ENCODE measurements around the gene LIMS3.
"Not testable (repeated sequence)": the region's sequence is repeated elsewhere in the genome, so short reads cannot be mapped to it uniquely, and the experiment has no call there.

DNA sequence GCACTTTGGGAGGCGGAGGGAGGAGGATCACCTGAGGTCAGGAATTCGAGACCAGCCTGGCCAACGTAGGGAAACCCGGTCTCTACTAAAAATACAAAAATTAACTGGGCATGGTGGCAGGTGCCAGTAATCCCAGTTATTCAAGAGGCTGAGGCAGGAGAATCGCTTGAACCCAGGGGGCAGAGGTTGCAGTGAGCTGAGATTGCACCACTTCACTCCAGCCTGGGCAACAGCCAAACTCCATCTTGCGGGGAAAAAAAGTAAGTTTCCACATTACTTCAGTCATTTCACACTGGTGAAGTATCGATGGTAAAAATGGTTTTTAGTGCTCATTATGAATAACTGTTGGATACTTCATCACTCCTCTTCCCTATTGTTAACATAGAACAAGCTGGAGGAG, 16.1 kb downstream of the LIMS3 start:
- TF ChIP-seq, protein P1, sequence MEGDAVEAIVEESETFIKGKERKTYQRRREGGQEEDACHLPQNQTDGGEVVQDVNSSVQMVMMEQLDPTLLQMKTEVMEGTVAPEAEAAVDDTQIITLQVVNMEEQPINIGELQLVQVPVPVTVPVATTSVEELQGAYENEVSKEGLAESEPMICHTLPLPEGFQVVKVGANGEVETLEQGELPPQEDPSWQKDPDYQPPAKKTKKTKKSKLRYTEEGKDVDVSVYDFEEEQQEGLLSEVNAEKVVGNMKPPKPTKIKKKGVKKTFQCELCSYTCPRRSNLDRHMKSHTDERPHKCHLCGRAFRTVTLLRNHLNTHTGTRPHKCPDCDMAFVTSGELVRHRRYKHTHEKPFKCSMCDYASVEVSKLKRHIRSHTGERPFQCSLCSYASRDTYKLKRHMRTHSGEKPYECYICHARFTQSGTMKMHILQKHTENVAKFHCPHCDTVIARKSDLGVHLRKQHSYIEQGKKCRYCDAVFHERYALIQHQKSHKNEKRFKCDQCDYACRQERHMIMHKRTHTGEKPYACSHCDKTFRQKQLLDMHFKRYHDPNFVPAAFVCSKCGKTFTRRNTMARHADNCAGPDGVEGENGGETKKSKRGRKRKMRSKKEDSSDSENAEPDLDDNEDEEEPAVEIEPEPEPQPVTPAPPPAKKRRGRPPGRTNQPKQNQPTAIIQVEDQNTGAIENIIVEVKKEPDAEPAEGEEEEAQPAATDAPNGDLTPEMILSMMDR (IDR thresholded peaks at IDR 0.05; ENCODE audit: poor library complexity, severe bottlenecking), result not testable (repeated sequence)
- not testable (repeated sequence) for TF ChIP-seq POLR2AphosphoS5 (IDR thresholded peaks at IDR 0.05); EZH2 (IDR thresholded peaks at IDR 0.05; ENCODE audit: borderline replicate concordance, insufficient read depth, low read length, poor library complexity, severe bottlenecking); SMC3 (conservative IDR thresholded peaks at IDR 0.05; ENCODE audit: poor library complexity); EP300 (conservative IDR thresholded peaks at IDR 0.05; ENCODE audit: poor library complexity, severe bottlenecking)

Measured in neural cell (in vitro differentiated cells).